ENCODE results near the gene FGF10. TPM values are rescaled to one million over a fixed set of nuclear protein-coding genes. Genes with fewer than 3 reads are reported as not detected.

FGF10 gene
- total and polyA plus RNA-seq, 8 donors: 1.4 to 31.2 (median 12.6) TPM; not detected in 1

DNA sequence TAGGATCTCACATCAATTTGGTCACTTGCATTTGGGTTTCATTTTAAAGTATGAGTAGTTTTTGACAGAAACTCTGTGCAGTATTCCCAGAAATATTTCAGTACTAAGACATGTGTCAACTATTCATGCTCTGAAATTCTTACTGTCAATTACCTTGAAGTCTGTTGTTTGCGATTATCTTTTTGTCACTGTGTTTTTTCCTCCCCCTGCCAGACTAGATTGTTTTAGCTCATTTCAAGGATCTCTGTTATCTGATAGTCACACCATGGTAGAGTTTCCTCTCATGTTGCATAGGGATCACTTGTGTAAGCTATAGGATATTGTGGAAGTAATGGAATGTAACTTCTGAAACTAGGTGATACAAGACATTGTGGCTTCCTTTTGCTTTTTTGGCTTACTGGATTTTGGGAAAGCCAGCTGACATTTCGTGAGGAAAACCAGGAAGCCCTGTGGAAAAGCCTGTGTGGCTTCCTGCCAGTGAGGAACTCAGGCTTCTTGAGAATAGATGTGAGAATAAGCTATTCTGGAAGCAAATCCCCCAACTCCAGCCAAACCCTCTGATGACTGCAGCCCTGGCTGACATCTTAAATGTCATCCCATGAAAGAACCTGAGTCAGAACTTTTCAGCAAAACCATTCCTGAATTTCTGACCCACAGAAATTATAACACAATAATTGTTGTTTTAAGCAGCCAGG, 122.2 kb downstream of the FGF10 start:
- Histone ChIP-seq H3K36me3 (no peaks in the 10 kb centered on the region), H3K9me3 (no peaks in the 10 kb centered on the region), H3K27ac (no peak overlapping the region), H3K4me3 (no peak overlapping the region), H3K4me1 (no peaks in the 10 kb centered on the region), H3K27me3 (no peaks in the 10 kb centered on the region)
- DNase-seq: peak in 1 of 2 donors; percentile 56
- WGBS, 5 donors: 36 to 61% (median 52%) methylated on average over 2 of the region's 2 CpGs
- TF ChIP-seq POLR2A (IDR thresholded peaks at IDR 0.05): no peak
- TF ChIP-seq POLR2AphosphoS5 (IDR thresholded peaks at IDR 0.05): no peak
- no peak for TF ChIP-seq EP300 (IDR thresholded peaks at IDR 0.05)
- TF ChIP-seq, protein P1, sequence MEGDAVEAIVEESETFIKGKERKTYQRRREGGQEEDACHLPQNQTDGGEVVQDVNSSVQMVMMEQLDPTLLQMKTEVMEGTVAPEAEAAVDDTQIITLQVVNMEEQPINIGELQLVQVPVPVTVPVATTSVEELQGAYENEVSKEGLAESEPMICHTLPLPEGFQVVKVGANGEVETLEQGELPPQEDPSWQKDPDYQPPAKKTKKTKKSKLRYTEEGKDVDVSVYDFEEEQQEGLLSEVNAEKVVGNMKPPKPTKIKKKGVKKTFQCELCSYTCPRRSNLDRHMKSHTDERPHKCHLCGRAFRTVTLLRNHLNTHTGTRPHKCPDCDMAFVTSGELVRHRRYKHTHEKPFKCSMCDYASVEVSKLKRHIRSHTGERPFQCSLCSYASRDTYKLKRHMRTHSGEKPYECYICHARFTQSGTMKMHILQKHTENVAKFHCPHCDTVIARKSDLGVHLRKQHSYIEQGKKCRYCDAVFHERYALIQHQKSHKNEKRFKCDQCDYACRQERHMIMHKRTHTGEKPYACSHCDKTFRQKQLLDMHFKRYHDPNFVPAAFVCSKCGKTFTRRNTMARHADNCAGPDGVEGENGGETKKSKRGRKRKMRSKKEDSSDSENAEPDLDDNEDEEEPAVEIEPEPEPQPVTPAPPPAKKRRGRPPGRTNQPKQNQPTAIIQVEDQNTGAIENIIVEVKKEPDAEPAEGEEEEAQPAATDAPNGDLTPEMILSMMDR (IDR thresholded peaks at IDR 0.05): no peak
- intact Hi-C loops (cut with DNase I; ENCODE audit: low total_unique reads): no loop called here

DNA sequence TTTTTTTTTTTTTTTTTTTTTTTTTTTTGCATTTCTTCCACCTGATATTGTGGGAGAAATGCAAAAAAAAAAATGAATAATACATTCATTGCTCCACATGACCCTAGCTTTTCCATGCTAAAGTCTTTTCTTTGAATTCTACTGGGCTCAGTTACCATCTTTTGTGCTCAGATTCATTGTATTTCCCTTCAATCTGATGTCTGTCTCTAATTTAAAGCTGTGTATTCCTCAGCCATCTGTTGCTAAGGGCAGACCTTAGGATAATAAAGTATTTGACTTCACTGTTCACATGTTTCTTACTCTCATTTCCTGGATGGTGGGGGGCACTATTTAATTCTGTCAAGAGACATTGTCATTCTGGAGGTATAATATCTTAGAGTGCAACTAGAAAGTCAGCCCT, 123.5 kb downstream of the FGF10 start:
- intact Hi-C loops (cut with DNase I; ENCODE audit: low total_unique reads): no loop called here
- TF ChIP-seq POLR2A (IDR thresholded peaks at IDR 0.05) (no peak), POLR2AphosphoS5 (IDR thresholded peaks at IDR 0.05) (no peak), EP300 (IDR thresholded peaks at IDR 0.05) (no peak)
- TF ChIP-seq, protein P1 (IDR thresholded peaks at IDR 0.05): no peak
- no peak overlapping the region for H3K27ac ChIP-seq
- DNase-seq: no peak
- H3K4me3 ChIP-seq: no peak overlapping the region
- H3K27me3 ChIP-seq: no peaks in the 10 kb centered on the region
- H3K9me3 ChIP-seq: no peaks in the 10 kb centered on the region
- no peaks in the 10 kb centered on the region for H3K4me1 ChIP-seq
- no peaks in the 10 kb centered on the region for H3K36me3 ChIP-seq

DNA sequence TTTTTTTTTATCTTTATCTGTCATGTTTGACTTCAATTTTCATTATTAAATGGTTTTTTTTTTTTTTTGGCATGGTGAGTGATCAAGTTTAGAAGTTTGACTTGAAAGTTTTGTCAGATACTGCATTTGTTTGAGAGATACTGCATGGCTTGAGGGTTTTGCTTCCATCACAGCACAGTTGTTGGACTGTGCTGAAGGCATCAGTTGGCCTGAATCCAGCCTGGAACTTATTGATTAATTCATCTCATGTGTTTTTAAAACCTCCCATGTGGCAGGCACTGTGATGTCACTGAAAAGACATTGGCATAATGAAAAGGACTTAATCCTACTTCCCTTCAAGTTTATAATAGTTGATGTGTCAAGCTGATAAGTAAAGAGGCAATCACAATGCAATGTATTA, 128.4 kb downstream of the FGF10 start:
- Histone ChIP-seq H3K4me1 (no peaks in the 10 kb centered on the region), H3K4me3 (no peak overlapping the region), H3K9me3 (no peaks in the 10 kb centered on the region), H3K36me3 (no peaks in the 10 kb centered on the region), H3K27ac (no peak overlapping the region), H3K27me3 (no peaks in the 10 kb centered on the region)
- TF ChIP-seq POLR2AphosphoS5 (IDR thresholded peaks at IDR 0.05) (no peak), POLR2A (IDR thresholded peaks at IDR 0.05) (no peak)
- no peak for DNase-seq
- intact Hi-C loops (cut with DNase I; ENCODE audit: low total_unique reads): no loop called here

DNA sequence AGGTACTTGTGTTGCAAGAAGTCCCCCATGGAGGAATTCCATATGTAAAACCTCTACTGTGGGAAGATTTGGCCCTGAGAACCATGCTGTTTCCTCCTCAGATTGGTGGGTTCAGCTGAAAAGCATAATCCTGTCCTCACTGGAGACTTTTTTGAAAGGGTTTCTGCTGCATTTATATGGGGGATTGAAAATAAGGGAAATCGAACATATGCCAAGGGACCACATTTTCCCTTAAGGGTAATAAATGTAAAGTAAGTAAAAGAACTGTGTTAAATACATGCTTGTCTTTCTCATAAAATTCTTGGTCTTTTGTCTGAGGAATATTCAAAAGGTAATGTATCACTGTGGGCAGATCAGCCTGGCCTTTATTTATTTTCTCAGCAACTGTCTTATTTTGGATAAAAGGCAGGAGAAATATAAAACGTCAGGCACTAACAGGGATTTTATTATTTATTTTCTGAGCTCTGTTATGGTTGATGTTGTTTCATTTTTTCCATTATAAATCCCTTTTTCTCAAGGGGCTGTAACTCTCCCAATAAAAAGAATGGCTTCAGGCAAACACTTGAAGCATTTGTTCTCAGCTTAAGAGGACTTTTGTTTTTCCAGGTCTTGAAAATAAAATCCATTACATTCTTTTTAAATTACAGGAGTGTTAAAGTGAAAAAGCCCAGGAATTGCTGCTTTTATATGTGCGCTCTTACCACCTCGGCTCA, 131.4 kb downstream of the FGF10 start:
- no peaks in the 10 kb centered on the region for H3K36me3 ChIP-seq
- intact Hi-C loops (cut with DNase I; ENCODE audit: low total_unique reads): no loop called here
- no peak overlapping the region for H3K4me3 ChIP-seq
- WGBS, 5 donors: 69 to 83% (median 75%) methylated on average over 4 of the region's 4 CpGs
- DNase-seq: no peak
- H3K27me3 ChIP-seq: no peaks in the 10 kb centered on the region
- TF ChIP-seq POLR2AphosphoS5 (IDR thresholded peaks at IDR 0.05) (no peak), POLR2A (IDR thresholded peaks at IDR 0.05) (no peak), EP300 (IDR thresholded peaks at IDR 0.05) (no peak)
- TF ChIP-seq, protein P1 (IDR thresholded peaks at IDR 0.05): no peak
- no peak overlapping the region for H3K27ac ChIP-seq
- H3K4me1 ChIP-seq: no peaks in the 10 kb centered on the region
- no peaks in the 10 kb centered on the region for H3K9me3 ChIP-seq

DNA sequence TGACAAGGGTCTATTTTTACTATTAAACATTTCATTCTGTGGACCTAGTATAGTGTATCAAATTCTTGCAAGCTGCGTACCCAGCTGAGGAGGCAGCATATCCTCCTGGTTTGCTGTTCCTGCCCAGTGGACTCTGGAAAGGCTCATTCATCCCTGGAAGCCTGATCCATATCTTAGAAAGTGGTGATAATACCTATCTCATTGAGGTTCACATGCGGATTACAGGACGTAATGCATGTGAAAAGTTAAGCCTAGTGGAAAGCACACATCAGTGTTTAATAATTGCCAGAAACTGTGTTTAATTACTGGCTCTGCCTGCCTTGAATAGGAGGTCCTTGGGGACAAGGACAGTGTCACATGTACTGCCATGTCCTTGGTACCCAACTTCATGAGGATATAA, 132.0 kb downstream of the FGF10 start:
- TF ChIP-seq POLR2AphosphoS5 (IDR thresholded peaks at IDR 0.05) (no peak), EP300 (IDR thresholded peaks at IDR 0.05) (no peak), POLR2A (IDR thresholded peaks at IDR 0.05) (no peak)
- TF ChIP-seq, protein P1 (IDR thresholded peaks at IDR 0.05): no peak
- Histone ChIP-seq H3K9me3 (no peaks in the 10 kb centered on the region), H3K27me3 (no peaks in the 10 kb centered on the region), H3K4me1 (no peaks in the 10 kb centered on the region), H3K27ac (no peak overlapping the region), H3K36me3 (no peaks in the 10 kb centered on the region), H3K4me3 (no peak overlapping the region)
- intact Hi-C loops (cut with DNase I; ENCODE audit: low total_unique reads): no loop called here
- no peak for DNase-seq
- WGBS, 5 donors: 49 to 75% (median 64%) methylated on average over 3 of the region's 3 CpGs

Measured in stomach (tissue), 9 donors.